ENCODE results near the gene XKR3. TPM values are rescaled to one million over a fixed set of nuclear protein-coding genes. Genes with fewer than 3 reads are reported as not detected.

XKR3 gene
- total RNA-seq, 1 experiment from 2014 or later, result not detected

- intact Hi-C loops (cut with micrococcal nuclease; ENCODE audit: unreplicated experiment), result no loop called here
- no TSS peak for BruUV-seq (replicated peaks)
Measured at GRCh38 chr22:16803255-16803917, 21.8 kb downstream of the XKR3 start.

GRCh38 chr22:16801571-16801970 lies 23.6 kb downstream of the XKR3 start:
- H3K4me1 ChIP-seq (replicated peaks; ENCODE audit: insufficient read depth), result no peaks in the 10 kb centered on the region
- no peak overlapping the region for H3K4me2 ChIP-seq
- no peaks in the 10 kb centered on the region for H3K36me3 ChIP-seq (ENCODE audit: low read depth)
- H2AFZ ChIP-seq, result no peak overlapping the region
- BruUV-seq (replicated peaks), result no TSS peak
- no peaks in the 10 kb centered on the region for H3K9me3 ChIP-seq (ENCODE audit: insufficient read depth, low read depth)
- H4K20me1 ChIP-seq (ENCODE audit: insufficient read depth), result no peaks in the 10 kb centered on the region
- intact Hi-C loops (cut with micrococcal nuclease; ENCODE audit: unreplicated experiment), result no loop called here
- no peak for TF ChIP-seq EZH2 (IDR thresholded peaks at IDR 0.05; ENCODE audit: low read depth)
- TF ChIP-seq CTCF (conservative IDR thresholded peaks at IDR 0.05), result no peak
- H3F3A ChIP-seq (ENCODE audit: insufficient read depth, low read depth), result no peaks in the 10 kb centered on the region
- no peak overlapping the region for H3K4me3 ChIP-seq
- ChIA-PET CTCF (no interaction called here), POLR2A (ENCODE audit: unreplicated experiment) (no interaction called here)
- H3K9me2 ChIP-seq (ENCODE audit: insufficient read depth), result no peaks in the 10 kb centered on the region
- no peak for DNase-seq
- H3K79me2 ChIP-seq (ENCODE audit: low read depth), result no peaks in the 10 kb centered on the region
- no peaks in the 10 kb centered on the region for H3K27me3 ChIP-seq (ENCODE audit: insufficient read depth, low read depth)
- H3K27ac ChIP-seq, result no peak overlapping the region

More at GRCh38 chr22:16803255-16803917, 21.8 kb downstream of the XKR3 start:
- no peaks in the 10 kb centered on the region for H3K36me3 ChIP-seq (ENCODE audit: low read depth)
- no peak for DNase-seq
- no peaks in the 10 kb centered on the region for H3K4me1 ChIP-seq (replicated peaks; ENCODE audit: insufficient read depth)
- no peak overlapping the region for H3K4me2 ChIP-seq
- H3K27me3 ChIP-seq (ENCODE audit: insufficient read depth, low read depth), result no peaks in the 10 kb centered on the region
- CTCF ChIA-PET, result no interaction called here
- TF ChIP-seq CTCF (conservative IDR thresholded peaks at IDR 0.05) (no peak), EZH2 (IDR thresholded peaks at IDR 0.05; ENCODE audit: low read depth) (no peak)
- H4K20me1 ChIP-seq (ENCODE audit: insufficient read depth), result no peaks in the 10 kb centered on the region
- no peaks in the 10 kb centered on the region for H3K79me2 ChIP-seq (ENCODE audit: low read depth)
- H3K27ac ChIP-seq, result no peak overlapping the region
- no peaks in the 10 kb centered on the region for H3F3A ChIP-seq (ENCODE audit: insufficient read depth, low read depth)
- POLR2A ChIA-PET (ENCODE audit: unreplicated experiment), result no interaction called here
- H3K9me2 ChIP-seq (ENCODE audit: insufficient read depth), result no peaks in the 10 kb centered on the region
- no peak overlapping the region for H2AFZ ChIP-seq
- H3K9me3 ChIP-seq (ENCODE audit: insufficient read depth, low read depth), result no peaks in the 10 kb centered on the region
- H3K4me3 ChIP-seq, result no peak overlapping the region

- Histone ChIP-seq H3K9me2 (ENCODE audit: insufficient read depth) (no peaks in the 10 kb centered on the region), H4K20me1 (ENCODE audit: insufficient read depth) (no peaks in the 10 kb centered on the region), H3K4me1 (replicated peaks; ENCODE audit: insufficient read depth) (no peaks in the 10 kb centered on the region), H3K79me2 (ENCODE audit: low read depth) (no peaks in the 10 kb centered on the region), H3K27ac (no peak overlapping the region), H3K36me3 (ENCODE audit: low read depth) (no peaks in the 10 kb centered on the region), H3K4me2 (no peak overlapping the region), H3K4me3 (no peak overlapping the region), H3K27me3 (ENCODE audit: insufficient read depth, low read depth) (no peaks in the 10 kb centered on the region), H3K9me3 (ENCODE audit: insufficient read depth, low read depth) (no peaks in the 10 kb centered on the region), H3F3A (ENCODE audit: insufficient read depth, low read depth) (no peaks in the 10 kb centered on the region), H2AFZ (no peak overlapping the region)
- no peak for TF ChIP-seq EZH2 (IDR thresholded peaks at IDR 0.05; ENCODE audit: low read depth)
- no peak for TF ChIP-seq CTCF (conservative IDR thresholded peaks at IDR 0.05)
- BruUV-seq (replicated peaks), result no TSS peak
- DNase-seq, result no peak
- ChIA-PET POLR2A (ENCODE audit: unreplicated experiment) (no interaction called here), CTCF (no interaction called here)
- intact Hi-C loops (cut with micrococcal nuclease; ENCODE audit: unreplicated experiment), result no loop called here
Measured at GRCh38 chr22:16801088-16801487, 24.1 kb downstream of the XKR3 start.

All from PC-9 (cell line).